DOHH2 (cell line): ENCODE measurements around the gene ADO.

Experiments
- H3F3A ChIP-seq: fragments of 200-600 bp; sonication (generic), shearing (Covaris generic); 2 replicates; pipeline ENCODE4 v1.6.0; 2016; ENCODE audit warnings: antibody characterized with exemption, mild to moderate bottlenecking; ENCODE audit not compliant: control insufficient read depth, insufficient read depth
- H3K27ac ChIP-seq: fragments of 200-600 bp; sonication (generic); 2 replicates; pipeline ENCODE4 v1.5.1; 2014; ENCODE audit warnings: low read depth, mild to moderate bottlenecking, low read length, moderate library complexity
- H3K27me3 ChIP-seq: fragments of 200-600 bp; sonication (generic); 2 replicates; pipeline ENCODE4 v1.6.1; 2014; ENCODE audit warnings: mild to moderate bottlenecking, low read length, mixed read lengths; ENCODE audit not compliant: control insufficient read depth
- H3K36me3 ChIP-seq: fragments of 200-600 bp; sonication (generic); 2 replicates; pipeline ENCODE4 v1.6.1; 2014; ENCODE audit warnings: mild to moderate bottlenecking, low read length, moderate library complexity, mixed read lengths; ENCODE audit not compliant: control insufficient read depth
- H3K4me1 ChIP-seq: fragments of 200-600 bp; sonication (generic); 2 replicates; pipeline ENCODE4 v1.6.1; 2014; ENCODE audit warnings: mild to moderate bottlenecking, low read length, mixed read lengths; ENCODE audit not compliant: control insufficient read depth
- H3K4me2 ChIP-seq: fragments of 200-600 bp; sonication (generic); 2 replicates; pipeline ENCODE4 v1.6.0; 2014; ENCODE audit warnings: mild to moderate bottlenecking, low read length, moderate library complexity
- H3K4me3 ChIP-seq: fragments of 200-600 bp; sonication (generic); 2 replicates; pipeline ENCODE4 v1.5.1; 2014; ENCODE audit warnings: mild to moderate bottlenecking, low read length, mixed read lengths
- H3K79me2 ChIP-seq: fragments of 200-600 bp; sonication (generic); 2 replicates; pipeline ENCODE4 v1.6.1; 2014; ENCODE audit warnings: mild to moderate bottlenecking, low read length, mixed read lengths; ENCODE audit not compliant: control insufficient read depth
- H3K9me2 ChIP-seq: fragments of 200-600 bp; sonication (generic); replicated peaks from 2 replicates; pipeline ENCODE4 v1.6.1; 2014; ENCODE audit warnings: mild to moderate bottlenecking, low read length, mixed read lengths; ENCODE audit not compliant: control insufficient read depth
- H3K9me3 ChIP-seq: fragments of 200-600 bp; sonication (generic); 2 replicates; pipeline ENCODE4 v1.6.1; 2014; ENCODE audit warnings: antibody characterized with exemption, low read length, mixed read lengths; ENCODE audit not compliant: control insufficient read depth, insufficient read depth
- H4K20me1 ChIP-seq: fragments of 200-600 bp; sonication (generic); 2 replicates; pipeline ENCODE4 v1.6.0; 2014; ENCODE audit warnings: low read depth, mild to moderate bottlenecking, antibody characterized with exemption, low read length, moderate library complexity; ENCODE audit not compliant: control insufficient read depth, insufficient read depth
- CTCF ChIP-seq: fragments of 200-600 bp; sonication (generic); IDR thresholded peaks from one replicate; pipeline ENCODE4 v1.5.1; 2014; ENCODE audit warnings: antibody characterized with exemption, mild to moderate bottlenecking, low read depth, low read length; ENCODE audit not compliant: poor library complexity, severe bottlenecking
- EZH2phosphoT487 ChIP-seq: fragments of 200-600 bp; sonication (generic); IDR thresholded peaks from 2 replicates; pipeline ENCODE4 v1.6.1; 2017; ENCODE audit warnings: borderline replicate concordance, mild to moderate bottlenecking, antibody characterized with exemption, low read length, moderate library complexity, mixed read lengths

Gene ADO

DNA sequence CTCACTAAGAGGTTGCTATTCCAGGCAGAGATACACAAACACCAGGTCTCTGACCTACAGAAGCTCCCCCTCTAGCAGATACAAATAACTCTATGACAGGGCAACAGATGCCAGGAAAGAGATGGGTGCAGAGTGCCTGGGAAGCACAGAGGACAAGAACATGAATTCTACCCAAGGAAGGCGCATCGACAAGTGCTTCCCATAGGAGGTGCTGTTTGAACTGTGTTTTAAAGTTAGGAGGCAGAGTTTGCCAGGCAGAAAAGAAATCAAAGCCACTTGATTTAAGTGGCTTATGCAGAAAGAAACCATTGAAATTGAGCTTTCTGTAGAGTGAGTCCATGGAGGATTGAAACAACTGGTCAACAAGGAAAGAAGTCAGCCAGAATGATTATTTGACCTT is 46.9 kb downstream of the ADO start:
- no peak overlapping the region for H3K4me2 ChIP-seq
- no peaks in the 10 kb centered on the region for H3K36me3 ChIP-seq
- peaks cover 30% of the 10 kb centered on the region for H3K4me1 ChIP-seq
- no peaks in the 10 kb centered on the region for H3K9me2 ChIP-seq
- no peaks in the 10 kb centered on the region for H3K79me2 ChIP-seq
- TF ChIP-seq EZH2phosphoT487 (no peak), CTCF (peak; percentile 69)
- H3K4me3 ChIP-seq: no peak overlapping the region
- no peaks in the 10 kb centered on the region for H3F3A ChIP-seq
- no peak overlapping the region for H3K27ac ChIP-seq
- peaks cover 12% of the 10 kb centered on the region; the same call in 1 of the 2 replicates for H3K9me3 ChIP-seq
- no peaks in the 10 kb centered on the region for H3K27me3 ChIP-seq
- no peaks in the 10 kb centered on the region for H4K20me1 ChIP-seq

GRCh38 chr10:62852961-62853702 is 48.6 kb downstream of the ADO start:
- H3K4me2 ChIP-seq: peak overlapping the region; percentile 67
- peak overlapping the region; percentile 45 for H3K27ac ChIP-seq

DNA sequence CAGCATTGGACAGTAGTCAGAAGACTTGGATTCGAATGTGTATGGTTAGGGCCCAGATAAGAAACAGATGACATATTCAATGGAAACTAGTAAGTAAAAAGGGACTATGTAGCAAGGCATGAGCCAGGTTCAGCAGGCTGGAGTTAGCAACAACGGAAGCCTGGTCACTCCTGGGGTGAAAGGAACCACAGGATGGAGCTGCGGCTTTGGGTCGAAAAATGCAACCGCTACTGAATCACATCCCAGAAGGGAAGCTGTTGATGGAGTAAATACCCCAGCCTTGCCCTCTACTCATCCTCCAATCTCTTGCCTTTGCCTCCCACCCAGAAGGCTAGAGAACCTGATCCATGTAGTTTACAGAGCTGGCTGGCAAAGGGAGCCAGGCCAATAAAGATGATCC is 49.2 kb downstream of the ADO start:
- Histone ChIP-seq H3K4me1 (peaks cover 42% of the 10 kb centered on the region), H3K9me2 (no peaks in the 10 kb centered on the region), H3K4me2 (peak overlapping the region; percentile 67), H4K20me1 (no peaks in the 10 kb centered on the region), H3K36me3 (no peaks in the 10 kb centered on the region), H3F3A (no peaks in the 10 kb centered on the region), H3K27ac (peak overlapping the region; percentile 45), H3K27me3 (no peaks in the 10 kb centered on the region), H3K4me3 (peak overlapping the region; percentile 37), H3K9me3 (no peaks in the 10 kb centered on the region), H3K79me2 (no peaks in the 10 kb centered on the region)
- no peak for TF ChIP-seq CTCF
- TF ChIP-seq EZH2phosphoT487: no peak

More at GRCh38 chr10:62852961-62853702, 48.6 kb downstream of the ADO start:
- TF ChIP-seq CTCF (no peak), EZH2phosphoT487 (no peak)
- H3K4me1 ChIP-seq: peaks cover 39% of the 10 kb centered on the region
- H3K27me3 ChIP-seq: no peaks in the 10 kb centered on the region
- H3K9me3 ChIP-seq: no peaks in the 10 kb centered on the region
- peak overlapping the region; percentile 37 for H3K4me3 ChIP-seq
- no peaks in the 10 kb centered on the region for H3K79me2 ChIP-seq
- H4K20me1 ChIP-seq: no peaks in the 10 kb centered on the region
- no peaks in the 10 kb centered on the region for H3K9me2 ChIP-seq
- no peaks in the 10 kb centered on the region for H3K36me3 ChIP-seq
- H3F3A ChIP-seq: no peaks in the 10 kb centered on the region
